Hypothalamus (tissue), 51 donors: ENCODE measurements around the gene DYRK1A.

Experiments
- DNase-seq, 51 donors: peaks; one replicate each; lab custom pipeline; 2025; lab: John Stamatoyannopoulos, UW

The DYRK1A gene

GRCh38 chr21:37472581-37472980 lies 106.0 kb downstream of the DYRK1A start:
- no peak for DNase-seq

- DNase-seq = no peak
Observed at GRCh38 chr21:37473491-37473890, 106.9 kb downstream of the DYRK1A start.

- no peak for DNase-seq
Observed at GRCh38 chr21:37474342-37474741, 107.8 kb downstream of the DYRK1A start.

GRCh38 chr21:37475186-37475868 lies 108.8 kb downstream of the DYRK1A start:
- DNase-seq = no peak

- no peak for DNase-seq
Observed at GRCh38 chr21:37478794-37479193, 112.2 kb downstream of the DYRK1A start.

GRCh38 chr21:37483776-37484175 lies 117.2 kb downstream of the DYRK1A start:
- DNase-seq = no peak

GRCh38 chr21:37484535-37485474 lies 118.2 kb downstream of the DYRK1A start:
- DNase-seq = no peak

GRCh38 chr21:37489553-37489952 lies 123.0 kb downstream of the DYRK1A start:
- no peak for DNase-seq

GRCh38 chr21:37490084-37490483 lies 123.5 kb downstream of the DYRK1A start:
- DNase-seq = no peak

GRCh38 chr21:37496972-37497371 lies 130.4 kb downstream of the DYRK1A start:
- no peak for DNase-seq

- DNase-seq = no peak
Observed at GRCh38 chr21:37498664-37499063, 132.1 kb downstream of the DYRK1A start.

GRCh38 chr21:37502947-37503346 lies 136.4 kb downstream of the DYRK1A start:
- DNase-seq = no peak

GRCh38 chr21:37503848-37504467 lies 137.4 kb downstream of the DYRK1A start:
- DNase-seq = no peak

GRCh38 chr21:37505963-37506362 lies 139.4 kb downstream of the DYRK1A start:
- DNase-seq = no peak

- DNase-seq = no peak
Observed at GRCh38 chr21:37507716-37508115, 141.1 kb downstream of the DYRK1A start.

- DNase-seq = no peak
Observed at GRCh38 chr21:37508341-37508740, 141.8 kb downstream of the DYRK1A start.

- DNase-seq = no peak
Observed at GRCh38 chr21:37509802-37510393, 143.3 kb downstream of the DYRK1A start.

- DNase-seq = no peak
Observed at GRCh38 chr21:37511848-37512247, 145.3 kb downstream of the DYRK1A start.

GRCh38 chr21:37513383-37513782 lies 146.8 kb downstream of the DYRK1A start:
- DNase-seq = no peak

- no peak for DNase-seq
Observed at GRCh38 chr21:37514038-37514667, 147.6 kb downstream of the DYRK1A start.

GRCh38 chr21:37516998-37517397 lies 150.4 kb downstream of the DYRK1A start:
- DNase-seq = no peak
